ENCODE data around the gene ABHD13.

- TF ChIP-seq, protein P1, sequence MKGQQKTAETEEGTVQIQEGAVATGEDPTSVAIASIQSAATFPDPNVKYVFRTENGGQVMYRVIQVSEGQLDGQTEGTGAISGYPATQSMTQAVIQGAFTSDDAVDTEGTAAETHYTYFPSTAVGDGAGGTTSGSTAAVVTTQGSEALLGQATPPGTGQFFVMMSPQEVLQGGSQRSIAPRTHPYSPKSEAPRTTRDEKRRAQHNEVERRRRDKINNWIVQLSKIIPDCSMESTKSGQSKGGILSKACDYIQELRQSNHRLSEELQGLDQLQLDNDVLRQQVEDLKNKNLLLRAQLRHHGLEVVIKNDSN (IDR thresholded peaks at IDR 0.05): no peak
- TF ChIP-seq REST (IDR thresholded peaks at IDR 0.05; ENCODE audit: low read depth): no peak
- TF ChIP-seq TAF1 (IDR thresholded peaks at IDR 0.05; ENCODE audit: low read depth): no peak
- no peak for TF ChIP-seq FOXM1 (IDR thresholded peaks at IDR 0.05; ENCODE audit: borderline replicate concordance, low read depth)
- no peak for TF ChIP-seq CREB1 (IDR thresholded peaks at IDR 0.05; ENCODE audit: low read depth)
- no peak for TF ChIP-seq EP300 (IDR thresholded peaks at IDR 0.05; ENCODE audit: borderline replicate concordance)
- TF ChIP-seq MAX (IDR thresholded peaks at IDR 0.05): no peak
- no peak for TF ChIP-seq TEAD4 (IDR thresholded peaks at IDR 0.05)
- no peak for TF ChIP-seq ZBTB7A (IDR thresholded peaks at IDR 0.05; ENCODE audit: low read depth)
- no peak for TF ChIP-seq TCF12 (IDR thresholded peaks at IDR 0.05; ENCODE audit: low read depth)
- no peak for TF ChIP-seq NFIC (IDR thresholded peaks at IDR 0.05)
- no peak for TF ChIP-seq RAD21 (IDR thresholded peaks at IDR 0.05; ENCODE audit: low read depth)
Measured at GRCh38 chr13:108283110-108283509, 64.9 kb downstream of the ABHD13 start.
